ENCODE results near the gene AWAT2. TPM values are rescaled to one million over a fixed set of nuclear protein-coding genes. Genes with fewer than 3 reads are reported as not detected.

Gene AWAT2
- total and polyA plus RNA-seq, 9 of the 15 experiments (the other 6 are each of a cell fraction or from before 2014, with no cell fraction given) = not detected

DNA sequence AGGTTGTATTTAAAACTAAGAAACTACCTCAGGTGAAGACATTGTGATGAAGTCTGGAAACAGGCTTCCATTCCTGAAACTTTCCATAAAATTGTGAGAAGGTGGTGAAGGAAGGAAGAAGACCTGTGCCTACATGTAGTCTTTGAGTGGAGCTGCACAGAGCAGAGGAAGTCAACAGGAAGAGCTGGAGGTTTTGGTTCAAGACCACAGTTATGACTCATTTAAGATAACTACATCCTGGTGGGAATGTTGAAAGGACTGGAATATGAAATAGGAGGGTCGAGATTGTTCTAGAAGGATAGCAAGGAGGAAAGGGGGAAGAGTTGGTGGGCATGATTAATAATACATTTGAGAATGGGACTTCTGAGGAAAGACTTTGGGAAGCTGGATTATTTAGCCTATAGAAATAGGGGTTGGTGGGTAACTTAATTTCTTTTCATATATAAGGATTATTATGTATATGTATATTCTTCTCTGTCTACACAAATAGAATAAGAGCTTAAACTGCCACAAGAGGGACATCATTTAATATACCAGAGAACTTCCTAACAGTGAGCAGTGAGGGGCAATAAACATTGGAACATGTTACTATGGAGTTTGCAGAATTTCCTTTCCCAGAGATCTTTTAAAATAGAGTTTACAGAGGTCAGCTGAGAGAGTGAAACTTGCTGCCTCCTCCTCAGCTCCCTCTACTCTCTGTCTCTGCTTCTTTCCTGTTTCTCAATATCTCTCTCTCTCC lies 23.5 kb downstream of the AWAT2 start (continued):
- TF ChIP-seq, protein P1, sequence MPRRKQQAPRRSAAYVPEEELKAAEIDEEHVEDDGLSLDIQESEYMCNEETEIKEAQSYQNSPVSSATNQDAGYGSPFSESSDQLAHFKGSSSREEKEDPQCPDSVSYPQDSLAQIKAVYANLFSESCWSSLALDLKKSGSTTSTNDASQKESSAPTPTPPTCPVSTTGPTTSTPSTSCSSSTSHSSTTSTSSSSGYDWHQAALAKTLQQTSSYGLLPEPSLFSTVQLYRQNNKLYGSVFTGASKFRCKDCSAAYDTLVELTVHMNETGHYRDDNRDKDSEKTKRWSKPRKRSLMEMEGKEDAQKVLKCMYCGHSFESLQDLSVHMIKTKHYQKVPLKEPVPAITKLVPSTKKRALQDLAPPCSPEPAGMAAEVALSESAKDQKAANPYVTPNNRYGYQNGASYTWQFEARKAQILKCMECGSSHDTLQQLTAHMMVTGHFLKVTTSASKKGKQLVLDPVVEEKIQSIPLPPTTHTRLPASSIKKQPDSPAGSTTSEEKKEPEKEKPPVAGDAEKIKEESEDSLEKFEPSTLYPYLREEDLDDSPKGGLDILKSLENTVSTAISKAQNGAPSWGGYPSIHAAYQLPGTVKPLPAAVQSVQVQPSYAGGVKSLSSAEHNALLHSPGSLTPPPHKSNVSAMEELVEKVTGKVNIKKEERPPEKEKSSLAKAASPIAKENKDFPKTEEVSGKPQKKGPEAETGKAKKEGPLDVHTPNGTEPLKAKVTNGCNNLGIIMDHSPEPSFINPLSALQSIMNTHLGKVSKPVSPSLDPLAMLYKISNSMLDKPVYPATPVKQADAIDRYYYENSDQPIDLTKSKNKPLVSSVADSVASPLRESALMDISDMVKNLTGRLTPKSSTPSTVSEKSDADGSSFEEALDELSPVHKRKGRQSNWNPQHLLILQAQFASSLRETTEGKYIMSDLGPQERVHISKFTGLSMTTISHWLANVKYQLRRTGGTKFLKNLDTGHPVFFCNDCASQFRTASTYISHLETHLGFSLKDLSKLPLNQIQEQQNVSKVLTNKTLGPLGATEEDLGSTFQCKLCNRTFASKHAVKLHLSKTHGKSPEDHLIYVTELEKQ (CRISPR knock-in tag; IDR thresholded peaks at IDR 0.05) = no peak
- TF ChIP-seq KAT8 (IDR thresholded peaks at IDR 0.05; ENCODE audit: low read depth) = no peak
- TF ChIP-seq ZNF197 (CRISPR knock-in tag; IDR thresholded peaks at IDR 0.05; ENCODE audit: low read depth) = no peak
- TF ChIP-seq SIX5 (IDR thresholded peaks at IDR 0.05; ENCODE audit: borderline replicate concordance in 1 of 2, insufficient read depth in 1 of 2, low read depth in 1 of 2, low read length in 2 of 2) = no peak
- no peak for TF ChIP-seq TCF7 (IDR thresholded peaks at IDR 0.05; ENCODE audit: borderline replicate concordance)

DNA sequence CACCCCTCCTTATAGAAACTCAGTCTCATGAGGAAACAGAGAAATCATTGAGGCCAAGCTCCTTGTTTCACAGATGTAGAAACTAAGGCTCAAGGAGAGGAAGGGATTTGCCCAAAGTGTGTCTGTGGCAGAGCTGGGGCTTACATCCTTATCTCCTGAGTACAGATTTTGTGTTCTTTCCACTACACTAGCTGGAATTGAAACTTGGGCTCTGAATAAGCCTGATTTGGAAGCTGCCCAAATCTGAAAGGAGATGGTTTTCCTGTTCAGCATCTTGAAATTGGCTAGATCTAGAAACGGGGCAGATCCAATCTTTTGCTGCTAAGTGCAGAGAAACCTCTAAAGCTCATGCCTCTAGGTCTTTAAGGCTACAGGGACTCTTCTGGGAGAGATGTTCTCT lies 24.3 kb downstream of the AWAT2 start:
- ChIA-PET POLR2A (interaction anchor here (0.8 kb wide), 1 partner anchor 471 kb away, joined by 3 read pairs; no protein-coding TSS in a partner anchor), CTCF (ENCODE audit: low intra/inter-chr PET ratio) (no interaction called here)
- no peak for DNase-seq (ENCODE audit: extremely low read depth in 1 of 4, low spot score in 3 of 4)
- BruUV-seq (replicated peaks) = no TSS peak
- H3K27me3 ChIP-seq (ENCODE audit: control insufficient read depth in 2 of 2, insufficient read depth in 2 of 2, low read length in 2 of 2) = no peaks in the 10 kb centered on the region; a peak in 1 of 5 replicates
- H3K9me1 ChIP-seq (ENCODE audit: control insufficient read depth, insufficient read depth, low read length) = no peaks in the 10 kb centered on the region
- H3K27ac ChIP-seq (ENCODE audit: extremely low read depth, low read depth, low read length) = no peak overlapping the region
- FAIRE-seq = no peak
- H3K4me3 ChIP-seq = no peak overlapping the region
- intact Hi-C loops (cut with micrococcal nuclease) = no loop called here
- no peak overlapping the region for H3K9ac ChIP-seq (ENCODE audit: insufficient read depth in 1 of 2, low read depth in 2 of 2, low read length in 2 of 2)
- H3K9me3 ChIP-seq (replicated peaks; ENCODE audit: control insufficient read depth, insufficient read depth, low read depth, low read length) = no peaks in the 10 kb centered on the region
- no peak overlapping the region for H3K4me2 ChIP-seq (ENCODE audit: insufficient read depth, low read length)
- no peaks in the 10 kb centered on the region for H3K36me3 ChIP-seq (ENCODE audit: control insufficient read depth, insufficient read depth, low read length)
- H2AFZ ChIP-seq (ENCODE audit: low read depth, low read length) = no peak overlapping the region
- 0% methylated on average over 1 of the region's 1 CpG for WGBS (ENCODE audit: insufficient coverage, low coverage, missing lambda C conversion rate)
- ATAC-seq = no peak
- H4K20me1 ChIP-seq (replicated peaks; ENCODE audit: control insufficient read depth, insufficient read depth, low read length) = no peaks in the 10 kb centered on the region; the same call in 1 of the 2 replicates
- TF ChIP-seq KDM4B (IDR thresholded peaks at IDR 0.05; ENCODE audit: borderline replicate concordance in 2 of 2, low read depth in 1 of 2) (no peak), PREB (CRISPR knock-in tag; IDR thresholded peaks at IDR 0.05) (no peak), LARP7 (IDR thresholded peaks at IDR 0.05) (no peak), ZNF3 (CRISPR knock-in tag; IDR thresholded peaks at IDR 0.05) (no peak), GTF2E2 (tag; IDR thresholded peaks at IDR 0.05) (no peak), MBD2 (IDR thresholded peaks at IDR 0.05; ENCODE audit: borderline replicate concordance, low read depth) (no peak)
- H3K79me2 ChIP-seq (ENCODE audit: control insufficient read depth, insufficient read depth, low read length) = no peaks in the 10 kb centered on the region
- H3K4me1 ChIP-seq (replicated peaks in 1 of 2; ENCODE audit: control insufficient read depth in 2 of 2, insufficient read depth in 2 of 2, low read length in 2 of 2) = no peaks in the 10 kb centered on the region
- in situ Hi-C loops (cut with MboI) = loop anchor here (25.0 kb wide), 1 partner anchor 488 kb away; no protein-coding TSS in a partner anchor
